Activated CD8-positive, alpha-beta memory T cell treated with anti-CD3 and anti-CD28 coated beads, Interleukin-2, amount 50 U/mL, for 24 hours (primary cell): ENCODE results near the gene PARD3B.
"Not testable (repeated sequence)": the region's sequence is repeated elsewhere in the genome, so short reads cannot be mapped to it uniquely, and the experiment has no call there.

ENCODE experiments used
- DNase-seq: peaks from one replicate; pipeline ENCODE4 v3.0.0-alpha.2; 2020; ENCODE audit errors: extremely low read depth

The PARD3B gene

DNA sequence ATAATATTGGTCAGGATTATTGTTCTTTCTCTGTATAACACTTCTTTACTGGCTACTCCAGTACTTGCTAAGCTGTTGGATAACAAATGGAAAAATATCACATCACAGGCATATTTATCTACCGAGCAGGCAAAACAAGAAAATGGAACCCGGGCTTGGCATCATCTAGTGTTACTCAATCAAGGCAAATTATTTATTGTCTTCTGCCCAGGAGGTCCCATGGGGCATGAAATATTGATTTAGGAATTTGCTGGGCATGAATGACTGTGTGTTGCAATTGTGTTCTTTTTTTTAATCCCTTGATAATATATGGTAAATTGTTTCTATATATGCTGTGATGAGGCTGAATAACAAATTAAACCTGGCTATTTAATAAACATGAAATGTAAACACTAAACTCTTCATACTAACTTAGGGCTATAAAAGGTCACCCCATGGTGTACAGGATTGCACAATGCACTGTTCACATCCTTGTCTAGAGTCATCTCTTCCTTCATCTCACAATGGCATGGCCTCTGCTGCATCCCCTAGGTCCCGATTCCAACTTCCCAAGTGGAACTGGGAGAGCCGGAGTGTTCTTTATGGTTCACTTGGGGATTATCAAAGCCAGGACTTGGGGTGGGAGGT lies 2.2 kb upstream of the PARD3B start:
- no peak for DNase-seq

DNA sequence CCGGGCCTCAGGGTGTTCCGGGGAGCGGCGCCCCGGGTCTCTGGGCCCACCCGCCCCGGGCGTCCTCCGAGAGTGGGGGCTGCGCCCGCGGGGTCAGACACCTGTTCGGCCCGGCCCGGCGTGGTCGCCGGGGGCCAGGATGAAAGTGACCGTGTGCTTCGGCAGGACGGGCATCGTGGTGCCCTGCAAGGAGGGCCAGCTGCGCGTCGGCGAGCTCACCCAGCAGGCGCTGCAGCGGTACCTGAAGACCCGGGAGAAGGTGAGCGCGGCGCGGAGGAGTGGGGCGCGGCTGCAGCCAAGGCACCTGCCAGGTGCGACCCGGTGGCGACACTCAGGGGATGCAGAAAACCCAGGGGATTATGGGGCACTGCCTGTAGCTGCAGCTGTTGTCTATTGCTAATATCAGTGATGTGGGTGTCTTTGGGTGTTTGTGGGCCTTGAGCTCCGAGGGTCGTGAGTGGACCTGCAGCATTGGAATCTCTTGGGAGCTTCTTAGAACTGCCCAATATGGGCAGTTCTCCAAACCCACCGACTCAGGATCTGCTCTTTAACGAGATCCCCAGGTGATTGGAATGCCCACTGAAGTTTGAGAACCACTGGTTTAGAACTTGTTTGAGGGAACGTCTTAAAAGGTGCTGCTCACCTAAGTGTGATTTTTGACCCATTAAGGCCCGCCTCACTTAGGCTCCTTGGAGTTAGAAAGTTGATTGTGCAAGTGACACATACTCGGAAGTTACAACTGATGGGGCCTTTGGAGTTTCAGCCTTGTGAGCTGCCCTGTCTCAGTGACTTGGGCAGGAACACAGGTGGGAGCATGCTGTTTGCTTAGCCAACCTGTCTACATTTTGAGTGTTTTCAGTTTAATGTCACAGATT lies 823 bp downstream of the PARD3B start:
- DNase-seq = no peak

DNA sequence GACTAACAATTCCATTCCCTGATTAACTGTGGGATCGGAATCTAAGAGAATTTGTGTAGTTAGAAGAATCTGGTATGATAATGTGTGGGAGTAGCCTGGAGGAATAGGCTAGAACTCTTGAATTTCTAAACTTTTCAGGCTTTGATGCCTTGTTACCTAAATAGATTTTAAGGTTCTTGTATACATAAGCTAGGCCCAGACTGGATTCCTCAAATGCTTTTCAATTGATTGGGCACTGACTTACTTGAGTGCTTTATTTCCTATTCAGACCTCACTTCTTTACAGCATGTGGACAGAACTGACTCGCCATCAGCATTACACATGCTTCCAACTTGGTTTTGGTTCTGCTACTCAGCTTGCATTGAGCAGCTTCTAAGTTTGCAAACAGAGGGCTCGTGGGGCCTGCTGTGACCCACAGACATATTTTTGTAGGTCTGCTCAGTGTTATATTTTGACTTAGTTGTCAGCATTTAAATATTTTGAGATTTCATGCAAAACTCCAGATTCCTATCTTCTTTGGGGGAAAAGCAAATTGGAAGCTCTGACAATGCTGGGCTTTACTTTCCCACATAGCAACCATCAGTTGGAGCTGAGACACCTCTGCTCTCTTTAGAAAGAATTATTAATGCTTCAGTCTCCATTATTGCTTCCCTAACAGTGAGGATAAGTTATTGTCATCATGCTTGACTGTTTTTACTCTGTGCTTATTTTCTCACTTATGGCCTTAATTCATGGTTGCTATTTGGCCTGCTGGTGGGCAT lies 5.7 kb downstream of the PARD3B start:
- DNase-seq = no peak

DNA sequence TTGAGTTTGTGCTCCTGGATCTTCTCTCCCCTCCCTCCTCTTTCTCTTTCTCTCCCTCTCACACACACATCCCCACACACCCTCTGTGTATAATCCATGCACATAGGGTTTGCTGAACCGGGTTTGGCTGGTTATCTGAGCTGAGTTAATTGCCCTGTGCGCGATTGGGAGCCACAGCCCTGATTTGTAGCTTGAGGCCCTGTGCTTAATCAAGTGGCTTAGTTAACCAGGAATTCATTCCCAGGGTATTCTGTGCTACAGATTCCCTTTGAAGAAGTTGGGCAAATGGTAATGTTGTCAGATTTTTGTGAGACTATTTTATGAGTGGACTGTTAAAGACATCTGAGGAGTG lies 6.2 kb downstream of the PARD3B start:
- no peak for DNase-seq

DNA sequence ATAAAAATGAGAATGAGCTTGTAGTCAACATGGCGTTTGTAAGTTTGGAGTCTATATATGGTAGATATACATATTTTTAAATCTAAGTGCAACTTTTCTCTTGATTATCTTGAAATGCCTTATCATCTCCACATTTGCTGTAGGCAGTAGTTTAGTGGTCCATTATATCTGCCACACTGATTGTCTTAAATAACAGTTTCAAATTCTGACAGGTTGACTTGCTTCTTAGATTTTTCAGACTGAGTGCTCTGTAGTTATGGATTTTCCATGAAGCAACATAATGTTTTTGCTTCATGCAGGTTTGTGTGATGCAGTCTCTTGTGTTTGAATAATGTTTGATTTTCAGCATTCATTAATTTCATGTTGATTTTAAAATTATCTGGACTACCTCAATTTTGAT lies 12.3 kb downstream of the PARD3B start:
- no peak for DNase-seq

DNA sequence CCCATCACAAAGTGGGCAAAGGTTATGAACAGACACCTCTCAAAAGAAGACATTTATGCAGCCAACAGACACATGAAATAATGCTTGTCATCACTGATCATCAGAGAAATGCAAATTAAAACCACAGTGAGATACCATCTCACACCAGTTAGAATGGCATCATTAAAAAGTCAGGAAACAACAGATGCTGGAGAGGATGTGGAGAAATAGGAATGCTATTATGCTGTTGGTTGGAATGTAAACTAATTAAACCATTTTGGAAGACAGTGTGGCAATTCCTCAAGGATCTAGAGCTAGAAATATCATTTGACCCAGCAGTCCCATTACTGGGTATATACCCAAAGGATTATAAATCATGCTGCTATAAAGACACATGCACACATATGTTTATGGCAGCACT lies 14.1 kb downstream of the PARD3B start:
- not testable (repeated sequence) for DNase-seq

DNA sequence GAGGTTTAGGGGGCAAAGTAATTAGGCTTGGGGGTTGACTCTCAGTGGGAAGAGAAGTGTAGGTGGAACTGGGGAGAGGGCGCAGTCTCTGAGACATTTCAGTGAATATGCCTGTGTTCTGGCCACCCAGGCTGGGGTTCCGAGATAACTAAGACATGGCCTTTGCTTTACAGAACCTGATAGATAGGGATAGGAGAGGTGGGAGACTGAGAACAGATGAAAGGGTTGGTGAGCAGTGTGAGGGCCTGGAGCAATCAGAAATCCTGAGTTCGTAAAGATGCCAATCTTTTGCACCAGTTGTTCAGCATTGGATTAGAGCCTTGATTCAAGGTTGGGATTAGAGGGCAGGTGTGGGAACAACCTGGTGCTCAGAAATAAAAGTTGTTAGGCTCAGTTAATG lies 15.6 kb downstream of the PARD3B start:
- DNase-seq = no peak

DNA sequence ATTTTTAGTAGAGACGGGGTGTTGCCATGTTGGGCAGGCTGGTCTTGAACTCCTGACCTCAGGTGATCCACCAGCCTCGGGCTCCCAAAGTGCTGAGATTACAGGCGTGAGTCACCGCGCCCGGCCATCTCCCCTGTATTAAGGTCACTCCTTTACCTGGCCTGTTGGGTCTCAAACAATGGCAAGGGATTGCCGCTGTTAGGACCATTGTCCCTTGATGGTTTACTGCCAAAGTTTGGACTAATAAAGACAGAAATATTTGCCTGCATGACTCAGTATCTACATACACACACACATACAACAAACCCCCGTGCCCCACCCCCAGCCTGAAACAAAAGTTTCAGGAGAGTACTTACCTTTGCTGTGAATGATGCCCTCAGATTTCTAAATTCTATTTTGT lies 16.5 kb downstream of the PARD3B start:
- DNase-seq = no peak

DNA sequence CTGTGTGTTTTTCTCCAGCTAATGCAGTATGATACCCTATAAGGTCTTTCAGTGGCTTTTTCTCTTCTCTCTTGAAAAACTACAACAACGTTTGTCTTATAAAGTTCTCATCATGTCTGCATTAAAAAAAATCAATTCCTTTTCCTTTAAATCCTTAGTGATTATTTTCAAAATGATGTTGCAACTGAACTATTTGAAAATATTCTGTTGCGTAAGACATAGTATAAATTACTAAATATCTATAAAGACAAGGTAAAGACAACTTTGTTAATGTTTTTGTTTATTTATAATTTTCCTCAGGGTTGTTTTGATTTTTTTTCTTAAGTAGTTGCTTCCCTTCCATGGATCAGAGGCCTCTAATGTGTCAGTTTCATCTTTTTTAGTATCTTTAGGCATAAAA lies 21.2 kb downstream of the PARD3B start:
- no peak for DNase-seq

DNA sequence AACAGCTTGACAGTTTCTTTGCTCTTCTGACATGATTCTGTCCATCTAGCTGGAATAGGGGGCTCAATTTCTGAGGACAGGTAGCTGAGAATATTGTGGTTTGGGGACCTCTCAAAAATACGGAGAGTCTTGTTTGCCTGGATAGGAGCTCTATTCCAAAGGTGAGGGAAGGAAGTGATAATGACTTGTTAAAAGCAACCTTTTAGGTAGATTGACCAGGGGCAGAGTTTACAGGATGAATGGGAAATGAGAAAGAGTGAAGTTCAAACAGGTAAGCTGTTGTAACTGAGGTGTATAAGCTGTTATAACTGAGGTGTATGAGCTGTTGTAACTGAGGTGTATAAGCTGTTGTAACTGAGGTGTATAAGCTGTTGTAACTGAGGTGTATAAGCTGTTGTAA lies 25.1 kb downstream of the PARD3B start:
- DNase-seq = no peak

DNA sequence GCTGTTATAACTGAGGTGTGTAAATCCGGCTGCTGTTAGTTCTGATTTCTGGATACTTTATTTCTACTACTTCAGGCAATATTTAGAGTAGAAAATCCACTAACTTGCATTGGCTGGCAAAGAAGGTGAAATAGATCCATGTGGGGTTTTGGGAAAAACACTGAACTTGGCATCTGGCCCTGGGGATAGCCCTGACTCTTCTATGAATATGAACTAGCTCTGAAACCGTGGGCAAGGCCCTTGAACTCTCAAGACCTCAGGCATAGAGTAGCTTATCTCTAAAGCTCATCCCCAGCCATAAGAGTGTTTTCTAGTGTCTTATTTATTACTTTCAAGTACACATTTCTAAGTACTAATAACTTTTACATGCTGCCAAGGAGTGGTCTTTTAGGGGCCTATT lies 25.8 kb downstream of the PARD3B start:
- no peak for DNase-seq

DNA sequence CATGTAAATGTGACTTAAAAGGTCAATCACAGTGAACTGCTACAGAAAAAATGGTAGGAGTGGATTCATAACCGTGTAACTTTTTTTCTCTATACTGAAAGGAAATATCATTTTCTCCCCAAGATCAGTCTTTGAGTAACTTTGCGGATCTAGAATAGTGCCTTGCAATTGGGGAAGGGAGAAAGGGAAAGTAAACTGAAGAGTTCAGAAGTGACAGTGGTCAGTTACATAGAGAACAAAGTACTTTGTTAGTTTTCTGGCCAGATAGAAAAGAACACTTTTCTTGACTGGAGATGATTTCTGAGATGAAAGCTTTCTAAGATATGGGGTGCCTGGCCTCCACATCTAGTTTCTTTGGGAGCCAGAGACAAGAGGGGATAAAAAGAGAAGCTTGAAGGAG lies 26.6 kb downstream of the PARD3B start:
- DNase-seq = no peak

DNA sequence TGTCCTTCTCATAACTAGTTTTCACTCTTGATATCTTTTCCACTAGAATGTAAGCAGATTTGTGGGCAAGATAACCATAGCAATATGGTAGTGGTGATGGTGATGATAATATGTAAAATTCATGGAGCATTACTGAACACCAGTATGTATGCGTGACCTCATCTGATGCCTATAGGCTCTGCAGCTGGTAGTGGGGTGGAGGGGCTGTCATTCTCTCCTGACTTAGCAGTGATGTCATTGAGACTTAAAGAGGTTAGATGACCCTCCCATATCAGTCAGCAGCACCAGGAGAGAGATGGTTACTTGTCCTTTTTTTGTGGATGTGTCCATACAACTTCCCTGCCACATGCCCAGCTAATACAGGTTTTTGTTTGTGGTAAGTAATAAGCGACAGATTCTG lies 27.9 kb downstream of the PARD3B start:
- no peak for DNase-seq

DNA sequence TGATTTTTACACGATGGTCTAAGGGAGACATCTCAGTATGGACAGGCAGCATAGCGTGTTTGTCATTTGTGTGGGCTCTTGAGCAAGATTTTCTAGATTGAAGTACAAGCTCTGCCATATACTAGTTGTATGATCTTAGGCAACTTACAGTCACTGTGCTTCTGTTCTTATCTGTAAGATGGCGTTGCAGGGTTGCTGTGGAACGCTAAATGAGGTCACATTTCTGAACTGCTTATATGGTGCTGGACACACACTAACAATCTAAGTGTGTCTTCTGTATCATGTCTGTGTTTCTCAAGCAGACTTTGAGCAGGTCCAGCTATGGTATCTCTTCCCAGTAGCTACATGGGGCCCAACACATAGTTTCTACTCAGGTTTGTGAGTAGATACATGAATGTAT lies 29.2 kb downstream of the PARD3B start:
- DNase-seq = no peak

DNA sequence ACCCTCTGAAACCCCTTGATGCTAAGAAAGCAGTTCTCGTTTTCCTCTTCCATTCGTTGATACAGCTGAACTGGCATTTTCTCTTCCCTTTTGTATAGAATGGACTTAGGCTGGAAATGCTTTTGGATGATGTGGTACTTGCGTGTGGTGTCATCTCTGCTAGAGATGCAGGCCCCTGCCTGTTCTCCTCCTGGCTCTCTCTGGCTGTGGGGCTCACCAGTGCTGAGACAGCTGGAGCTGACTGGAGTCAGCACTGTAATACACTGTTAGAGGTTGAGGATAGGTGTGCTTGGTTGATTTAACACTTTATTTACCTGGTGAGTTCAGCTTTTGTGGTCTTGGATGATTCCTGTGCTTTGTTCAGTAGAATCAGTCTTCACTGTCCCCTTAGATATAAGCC lies 30.2 kb downstream of the PARD3B start:
- no peak for DNase-seq

DNA sequence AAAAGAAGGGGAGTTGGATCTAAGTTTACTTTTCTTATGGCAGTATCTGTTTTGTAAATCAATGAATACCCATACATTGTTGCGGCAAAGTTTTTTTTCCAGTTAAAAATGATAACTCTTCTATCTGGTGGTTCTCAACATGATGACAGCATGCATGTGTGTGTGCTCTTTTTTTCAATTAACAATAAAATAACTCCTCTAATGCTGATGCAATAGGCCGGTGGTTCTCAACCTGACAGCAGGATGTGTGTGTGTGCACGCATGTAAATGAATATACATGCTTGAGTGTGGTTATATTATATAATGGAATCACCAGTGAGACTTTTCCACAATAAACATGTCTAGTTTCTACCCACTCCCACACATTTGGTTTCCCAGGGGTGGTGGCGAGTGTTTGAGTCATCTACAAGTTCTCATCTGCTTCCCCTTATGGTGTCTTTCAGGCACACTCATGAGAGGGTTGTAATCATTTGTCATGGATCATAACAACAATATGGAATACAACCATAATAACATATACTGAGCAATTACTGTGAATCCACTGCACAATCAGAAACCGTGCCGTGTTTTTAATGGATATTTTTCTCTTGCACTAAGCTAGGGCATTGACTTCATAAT lies 31.2 kb downstream of the PARD3B start:
- no peak for DNase-seq

DNA sequence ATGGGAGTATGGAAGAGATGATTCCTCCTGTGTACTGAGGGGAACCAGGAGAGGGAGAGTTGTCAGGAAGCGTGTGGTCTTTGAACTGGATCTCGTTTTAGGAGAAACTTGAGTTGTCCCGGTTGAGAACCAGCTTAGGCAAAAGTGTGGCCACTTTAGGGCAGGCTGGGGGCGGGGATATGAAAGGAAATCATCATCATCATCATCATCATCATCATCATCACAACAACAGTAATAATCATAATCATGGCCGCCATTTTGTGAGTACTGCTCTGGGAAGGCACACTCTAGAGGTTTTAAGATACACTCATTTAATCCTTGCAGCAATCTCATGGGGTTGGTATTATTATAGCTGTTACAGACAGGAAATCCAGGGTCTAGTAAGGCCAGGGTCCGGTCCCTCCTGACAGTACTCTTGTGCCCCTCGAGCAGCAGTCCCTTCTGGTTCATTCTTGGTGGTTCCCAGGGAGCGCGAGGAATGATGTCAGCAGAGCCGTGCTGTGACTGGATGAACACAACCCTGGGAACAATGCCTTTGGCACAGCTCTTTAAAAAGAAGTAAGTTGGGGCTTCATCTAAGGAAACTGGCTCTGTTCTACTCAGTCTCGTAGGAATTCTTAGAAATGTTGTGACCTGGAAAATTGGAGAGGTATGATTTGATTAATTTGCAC lies 33.8 kb downstream of the PARD3B start:
- DNase-seq = no peak

DNA sequence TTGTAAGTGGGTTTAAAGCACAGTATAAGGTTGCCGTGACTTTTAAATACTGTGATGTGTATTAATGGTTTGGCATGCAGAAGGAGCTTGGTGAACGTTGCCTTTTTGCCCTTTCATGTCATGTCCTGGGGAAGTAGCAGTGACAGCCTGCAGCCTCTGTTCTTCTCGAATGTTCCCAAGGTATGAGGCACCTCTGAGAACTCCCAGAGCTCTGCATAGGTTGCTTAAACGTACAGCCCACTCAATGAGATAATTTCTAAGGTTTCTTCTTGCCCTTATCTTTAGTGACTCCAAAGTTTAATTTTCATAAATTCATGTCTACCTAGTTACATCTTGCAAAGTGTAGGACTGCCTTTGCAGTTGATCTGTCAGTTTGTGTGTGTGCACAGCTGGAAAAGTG lies 36.7 kb downstream of the PARD3B start:
- DNase-seq = no peak

DNA sequence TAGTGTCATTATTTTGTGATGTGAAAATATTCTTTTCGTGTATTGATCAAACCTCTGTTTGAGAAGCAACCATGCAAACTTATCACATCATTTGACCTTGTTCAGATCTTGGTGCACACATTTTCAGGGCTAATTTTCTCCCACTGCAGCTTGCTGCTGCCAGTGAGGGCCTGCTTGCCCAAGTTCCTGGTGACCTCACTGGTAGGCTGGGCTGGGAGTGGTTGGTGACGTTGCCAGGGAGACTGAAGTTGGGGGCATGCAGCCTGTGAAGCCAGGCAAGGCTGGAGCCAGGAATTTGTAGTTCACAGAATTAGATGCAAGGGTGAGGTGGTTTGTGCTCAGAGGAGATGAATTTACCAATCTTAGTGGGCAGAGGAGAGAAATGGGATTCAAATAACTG lies 38.5 kb downstream of the PARD3B start:
- no peak for DNase-seq

DNA sequence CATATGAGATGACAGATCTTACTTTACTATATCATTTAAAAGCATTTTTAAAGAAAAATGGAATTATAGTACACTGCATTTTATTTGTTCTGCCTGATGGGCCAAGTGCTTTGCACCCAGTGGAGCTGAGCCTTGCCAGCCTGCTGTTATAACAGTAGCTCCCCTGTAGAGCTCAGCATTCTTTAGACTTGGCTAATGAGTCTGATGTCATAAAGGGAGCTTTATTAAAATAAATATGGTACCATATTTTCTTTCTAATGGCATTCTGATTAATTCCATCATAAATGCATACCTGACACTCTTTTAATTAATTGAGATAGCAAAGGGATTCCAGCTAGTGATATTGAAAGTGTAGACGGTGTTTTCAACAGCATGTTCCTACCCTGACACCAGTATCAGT lies 40.7 kb downstream of the PARD3B start:
- DNase-seq = no peak

DNA sequence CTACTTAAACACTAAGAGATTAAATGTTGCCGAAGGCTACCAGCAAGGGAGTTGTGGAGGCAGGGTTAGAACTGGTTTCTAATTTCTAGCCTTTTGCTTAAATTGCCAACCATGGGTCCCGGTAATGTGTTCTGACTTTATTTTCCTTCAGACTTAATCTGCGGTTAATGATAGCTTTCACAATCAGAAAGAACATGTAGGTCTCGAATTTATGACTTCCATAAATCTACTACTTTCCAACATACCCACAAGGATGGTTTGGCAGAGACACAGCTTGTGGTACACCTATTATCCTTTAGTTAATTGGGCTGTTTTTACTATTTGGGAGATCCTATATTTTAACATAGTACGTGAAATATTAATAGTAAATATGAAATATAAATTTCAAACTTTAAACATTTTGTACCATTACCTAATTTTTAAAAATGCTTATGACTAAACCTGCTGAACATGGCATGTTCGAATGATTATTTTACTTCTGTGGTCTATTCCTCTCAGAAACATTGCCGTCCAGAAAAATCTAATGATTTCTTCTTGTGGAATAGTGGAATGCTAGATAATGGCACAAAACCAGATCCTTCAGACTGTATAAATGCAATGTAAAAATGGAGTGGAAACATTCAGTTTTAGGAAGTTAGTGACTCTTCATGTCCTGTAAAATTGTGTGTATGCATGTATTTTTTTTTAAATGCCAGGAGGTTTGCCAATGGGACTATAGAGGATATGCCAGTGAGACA lies 41.3 kb downstream of the PARD3B start:
- DNase-seq = no peak
